Colon (tissue), 2 donors: ENCODE data around the gene FAM151A.

Experiments used
- FAIRE-seq: peaks from 2 replicates; lab custom pipeline; 2012; peaks lifted over from hg19 to GRCh38; lab: Jason Lieb, UNC
- donor health status: control.
- donor health status: control.

FAM151A gene

DNA sequence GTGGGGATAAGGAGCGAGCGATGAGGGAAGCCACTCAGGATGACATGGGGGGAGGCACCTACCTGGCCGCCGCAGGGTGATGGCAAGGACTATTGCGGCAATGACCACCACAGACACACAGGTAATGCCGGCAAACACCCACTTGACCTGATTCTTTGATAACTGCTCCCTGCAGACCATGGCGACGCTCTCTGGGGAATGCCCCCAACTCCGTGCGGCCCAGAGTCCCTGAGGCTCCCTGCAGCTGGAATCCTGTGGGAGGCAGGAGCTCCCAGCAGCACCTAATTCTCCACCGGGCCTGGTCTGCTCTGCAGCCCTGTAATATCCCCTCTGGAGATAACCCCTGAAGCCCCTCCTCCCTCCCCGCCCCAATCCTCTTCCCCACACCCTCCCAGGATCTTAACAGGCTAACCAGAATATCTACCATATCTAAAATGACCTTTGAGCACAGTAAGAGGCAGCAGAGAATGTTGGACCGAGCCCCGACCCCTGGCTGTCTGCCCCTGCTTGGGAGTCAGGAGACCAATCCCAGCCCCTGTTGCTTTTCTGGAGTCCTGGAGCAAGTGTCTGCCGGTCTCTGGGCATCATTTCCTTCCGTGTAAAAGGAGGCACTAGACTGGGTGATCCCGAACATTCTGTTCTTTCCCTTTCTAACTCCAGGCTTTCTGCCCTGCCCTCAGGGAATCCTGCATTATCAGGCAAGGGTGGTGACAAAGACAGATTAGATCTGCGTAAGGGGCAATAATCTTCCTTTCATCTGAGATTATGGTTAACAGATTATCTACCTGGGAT is at the start of gene FAM151A:
Gene FAM151A, minus strand, starts transcription at position 310 of the 792 bp plus-strand sequence. Its CDS starts 130 bp downstream, at position 180.
- FAIRE-seq, result no peak

DNA sequence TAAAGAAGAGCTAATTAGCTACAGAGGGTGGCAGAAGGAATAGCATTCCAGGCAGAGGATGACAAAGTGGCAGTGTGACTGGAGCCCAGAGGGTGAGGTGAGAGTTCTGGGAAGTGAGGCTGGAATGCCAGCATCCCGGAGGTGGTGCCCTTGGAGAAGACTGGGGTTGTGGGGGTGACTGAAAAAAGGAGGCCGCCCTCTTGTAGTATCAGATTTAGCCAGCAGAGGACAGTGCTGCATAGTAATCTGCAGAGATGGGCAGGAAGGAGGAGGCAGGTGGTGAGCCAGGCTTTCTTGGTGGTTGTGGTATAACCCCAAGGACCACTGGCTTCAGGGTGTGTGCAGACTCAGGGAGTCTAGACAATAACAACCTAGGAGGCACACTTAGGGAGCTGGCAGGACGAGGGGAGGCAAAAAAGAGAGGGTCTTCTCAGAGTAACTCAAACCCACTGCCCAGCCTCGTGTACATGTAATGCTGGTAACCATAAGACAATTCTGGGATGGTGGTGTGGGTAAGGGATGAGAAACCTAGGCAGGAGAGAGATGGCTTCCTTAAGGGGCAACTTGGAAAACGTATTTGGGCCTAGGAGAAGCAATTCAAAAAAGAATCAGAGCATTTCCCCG is 48.8 kb upstream of the FAM151A start:
- FAIRE-seq, result no peak

DNA sequence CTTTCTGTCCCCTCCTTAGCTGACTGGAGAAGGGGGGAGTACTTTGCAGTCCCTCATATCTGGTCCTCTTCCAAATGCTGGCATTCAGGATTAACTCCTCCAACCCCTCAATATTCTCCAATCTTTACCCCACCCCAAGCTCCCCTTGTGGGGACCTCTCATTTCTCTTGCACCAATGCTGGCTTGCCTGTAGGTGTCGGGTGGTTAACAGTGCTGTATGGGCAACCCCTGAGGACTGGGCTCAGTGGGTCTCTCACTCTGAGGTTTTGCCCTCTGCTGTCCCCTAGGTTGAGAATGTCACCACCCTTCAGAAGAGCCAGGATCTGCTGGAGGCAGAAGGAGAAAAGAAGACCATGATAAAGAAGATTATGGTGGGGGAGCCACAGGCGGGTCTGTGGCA is 45.2 kb upstream of the FAM151A start:
- FAIRE-seq, result no peak

GRCh38 chr1:54667797-54668196 is 44.5 kb upstream of the FAM151A start:
- no peak for FAIRE-seq

GRCh38 chr1:54666333-54666732 is 43.0 kb upstream of the FAM151A start:
- FAIRE-seq, result no peak

DNA sequence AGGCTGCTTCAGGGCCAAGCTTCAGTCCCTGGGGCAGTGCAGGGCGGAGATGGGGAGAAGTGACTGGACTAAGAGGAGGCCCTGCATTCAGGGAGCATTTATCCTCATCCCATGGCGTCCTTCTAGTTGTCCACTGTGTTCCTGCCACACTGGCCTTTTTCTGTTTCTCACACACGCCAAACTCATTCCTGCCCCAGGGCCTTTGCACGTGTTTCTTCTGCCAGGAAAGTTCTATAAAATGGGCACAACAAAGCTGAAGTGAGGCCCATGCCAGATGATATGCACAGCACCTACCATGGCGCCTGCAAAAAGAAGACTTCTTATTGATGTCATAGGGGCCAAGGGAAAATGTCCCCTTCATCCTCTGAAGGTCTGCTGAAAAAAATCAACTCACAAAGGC is 42.5 kb upstream of the FAM151A start:
- FAIRE-seq, result no peak

DNA sequence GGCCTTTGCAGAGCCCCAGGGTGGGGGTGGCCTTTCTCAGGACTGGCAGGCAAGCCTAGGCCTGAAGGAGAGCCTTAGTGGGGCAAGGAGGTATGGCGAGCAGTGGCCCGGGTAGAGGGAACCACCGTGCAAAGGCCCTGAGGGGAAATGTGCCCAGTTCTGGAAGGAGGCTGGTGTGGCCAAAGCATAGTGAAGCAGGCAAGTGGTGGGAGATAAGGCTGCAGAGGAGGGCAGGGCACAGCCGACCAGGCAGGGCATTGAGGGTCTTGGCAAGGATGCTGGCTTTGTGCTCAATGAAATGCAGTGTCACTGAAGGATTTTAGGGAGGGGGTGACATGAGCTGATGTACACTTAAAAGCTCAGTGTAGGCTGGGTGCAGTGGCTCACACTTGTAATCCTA is 41.0 kb upstream of the FAM151A start:
- no peak for FAIRE-seq

GRCh38 chr1:54663725-54664124 is 40.4 kb upstream of the FAM151A start:
- FAIRE-seq, result no peak

DNA sequence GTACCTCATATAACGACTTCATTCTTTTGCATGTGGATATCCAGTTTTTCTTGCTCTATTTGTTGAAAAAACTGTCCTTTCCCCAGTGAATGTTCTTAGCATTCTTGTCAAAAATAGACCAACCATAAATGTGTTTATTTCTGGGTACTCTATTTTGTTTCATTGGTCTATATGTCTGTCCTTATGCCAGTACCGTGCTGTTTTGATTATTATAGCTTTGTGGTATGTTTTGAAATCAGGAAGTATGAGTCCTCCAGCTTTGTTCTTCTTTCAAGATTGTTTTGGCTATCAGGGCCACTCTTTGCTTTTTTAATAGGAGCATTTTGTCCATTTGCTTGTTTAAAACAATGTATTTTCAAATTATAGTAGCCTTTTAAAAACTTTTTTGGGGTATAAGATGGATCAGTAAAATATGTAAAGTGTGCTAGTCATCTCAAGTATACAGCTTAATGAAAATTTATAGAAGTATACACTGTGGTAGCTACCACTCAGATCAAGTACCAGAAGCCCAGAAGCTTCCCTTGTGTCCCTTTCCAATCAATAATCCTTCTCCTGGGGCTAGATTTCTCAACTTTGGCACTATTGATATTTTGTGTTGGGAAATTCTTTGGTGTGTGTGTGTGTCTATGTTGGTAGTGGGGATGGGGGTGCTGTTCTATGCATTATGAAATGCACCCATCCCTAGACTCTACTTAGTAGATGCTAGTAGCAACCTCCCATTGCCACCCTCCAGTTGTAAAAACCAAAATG is 35.0 kb upstream of the FAM151A start:
- FAIRE-seq, result no peak

- FAIRE-seq, result no peak
Measured at GRCh38 chr1:54653036-54653435, 29.7 kb upstream of the FAM151A start.

GRCh38 chr1:54652168-54652567 is 28.8 kb upstream of the FAM151A start:
- no peak for FAIRE-seq

GRCh38 chr1:54651608-54652007 is 28.3 kb upstream of the FAM151A start:
- no peak for FAIRE-seq

- FAIRE-seq, result no peak
Measured at GRCh38 chr1:54650417-54650816, 27.1 kb upstream of the FAM151A start.

DNA sequence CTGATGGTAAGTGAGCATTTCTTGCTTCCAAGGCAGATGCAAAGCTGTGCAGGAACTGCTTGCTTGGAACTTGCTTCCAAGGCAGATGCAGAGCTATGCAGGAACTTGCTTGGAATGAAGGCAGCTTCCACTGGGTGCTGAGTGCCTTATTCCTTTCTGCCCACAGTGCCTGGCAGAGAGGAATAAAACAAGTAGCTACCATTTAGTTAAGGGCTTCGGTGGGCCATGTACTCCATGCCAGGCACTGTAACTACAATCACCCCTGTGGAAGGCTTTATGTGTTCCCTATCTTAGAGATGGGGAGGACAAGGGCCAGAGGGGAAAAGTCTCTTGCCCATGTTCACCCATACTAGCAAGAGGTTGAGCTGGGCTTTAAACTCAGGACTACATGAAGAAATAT is 26.6 kb upstream of the FAM151A start:
- no peak for FAIRE-seq

- no peak for FAIRE-seq
Measured at GRCh38 chr1:54649130-54649898, 26.0 kb upstream of the FAM151A start.

- no peak for FAIRE-seq
Measured at GRCh38 chr1:54645806-54646676, 22.7 kb upstream of the FAM151A start.

DNA sequence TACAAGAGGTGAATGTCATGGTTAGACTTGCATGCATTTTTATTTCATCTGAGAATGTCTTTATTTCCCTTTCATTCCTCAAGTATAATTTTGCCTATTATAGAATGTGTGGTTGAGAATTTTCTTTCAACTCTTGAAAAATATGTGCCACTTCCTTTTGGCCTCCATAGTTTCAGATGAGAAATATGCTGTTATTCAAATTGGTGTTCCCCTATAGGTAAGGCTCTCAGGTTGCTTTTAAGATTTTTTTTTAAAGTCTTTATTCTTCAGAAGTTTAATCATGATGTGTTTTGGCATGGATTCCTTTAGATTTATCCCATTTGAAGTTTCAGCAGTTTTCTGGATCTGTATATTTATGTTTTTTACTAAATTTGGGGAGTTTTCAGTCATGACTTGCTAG is 20.4 kb upstream of the FAM151A start:
- no peak for FAIRE-seq

DNA sequence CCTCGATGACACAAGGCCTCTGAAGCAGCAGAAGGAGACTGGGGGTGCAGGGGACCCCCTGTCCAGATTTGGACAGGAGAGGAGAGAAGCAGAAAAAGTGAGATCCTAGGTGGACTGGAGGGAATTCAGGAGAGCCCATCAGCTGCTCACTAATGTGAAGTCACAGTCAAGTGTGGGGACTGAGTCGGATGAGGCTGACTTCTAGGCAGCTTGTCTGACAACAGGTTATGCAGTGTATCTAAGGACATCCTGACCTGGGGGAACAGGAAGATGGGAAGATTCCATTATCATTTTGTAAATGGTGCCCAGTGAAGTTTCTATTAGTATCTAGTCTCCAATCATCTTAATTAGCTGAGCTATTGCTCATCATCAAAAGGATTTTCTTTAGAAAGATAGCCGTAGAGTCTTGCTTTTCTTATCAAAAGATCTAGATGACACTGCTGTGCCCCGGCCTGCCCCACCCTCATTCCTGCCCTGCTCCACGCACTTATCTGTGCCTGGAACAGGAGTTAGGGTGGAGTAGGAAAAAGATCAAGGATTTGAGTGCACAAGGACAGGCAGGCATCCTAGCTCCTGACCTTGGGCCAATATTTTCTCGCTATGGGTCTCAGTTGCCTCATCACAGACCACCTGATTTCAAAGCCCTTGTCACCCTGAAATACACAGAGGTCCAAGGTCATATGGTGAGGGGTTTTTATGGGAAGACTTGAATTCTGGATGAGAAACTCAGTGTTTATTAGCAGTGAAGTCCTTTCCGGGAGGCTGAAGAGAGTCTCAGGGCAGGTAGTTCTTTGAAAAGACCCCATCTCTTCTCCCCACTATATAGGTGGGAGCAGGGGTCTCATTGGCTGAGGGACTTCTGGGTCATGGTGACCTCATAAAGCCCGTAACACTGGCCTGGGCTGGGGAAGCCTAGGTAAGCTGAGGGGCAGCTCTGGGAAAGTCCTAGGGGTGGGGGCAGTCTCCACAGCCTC is 17.8 kb upstream of the FAM151A start, which contains the start of gene MROH7:
Gene MROH7, plus strand, starts transcription at position 924 of the 974 bp plus-strand sequence. CDS start 11,141 bp downstream, outside the sequence.
- FAIRE-seq, result no peak

GRCh38 chr1:54640361-54640760 is 17.0 kb upstream of the FAM151A start:
- FAIRE-seq, result no peak
